Endothelial cell of umbilical vein (primary cell): ENCODE data around the gene TAAR8. TPM values are rescaled to one million over a fixed set of nuclear protein-coding genes. Genes with fewer than 3 reads are reported as not detected.

ENCODE experiments used
- BruUV-seq: library from RNA; stranded (reverse); fragments of 400-500 nt; replicated peaks from 2 replicates; lab custom pipeline; 2021; lab: Mats Ljungman, UMichigan
- CTCF ChIA-PET: fragments of 300-600, 350-600 bp; sonication (Branson Sonifier 250); formaldehyde crosslinking; loops from one replicate; lab custom pipeline; 2021; ENCODE audit warnings: antibody characterized with exemption, inconsistent platforms; lab: Charles Lee
- POLR2A ChIA-PET: fragments of 300-600, 350-600 bp; sonication (Branson Sonifier 250); formaldehyde crosslinking; loops from one replicate; lab custom pipeline; 2021; ENCODE audit warnings: antibody characterized with exemption, inconsistent platforms; lab: Charles Lee
- DNase-seq: peaks from one replicate; pipeline ENCODE4 v3.0.0-alpha.2; 2011; ENCODE audit warnings: low read depth, low spot score
- FAIRE-seq: peaks from 2 replicates; lab custom pipeline; 2011; peaks lifted over from hg19 to GRCh38; lab: Jason Lieb, UNC
- H2AFZ ChIP-seq: 2 replicates; pipeline ENCODE4 v1.6.0; 2012; ENCODE audit warnings: low read depth, low read length, control low read depth, inconsistent platforms
- H3K27ac ChIP-seq: 2 replicates; pipeline ENCODE4 v1.5.1; 2011; ENCODE audit warnings: low read depth, mild to moderate bottlenecking, control low read depth, low read length, moderate library complexity; ENCODE audit not compliant: insufficient read depth
- H3K27me3 ChIP-seq, 2 experiments: 2 replicates each; pipeline versions ENCODE4 v1.6.0 to v1.6.1; 2011; ENCODE audit warnings: low read length in 2 of 2, mixed read lengths in 1 of 2; ENCODE audit not compliant: control insufficient read depth in 2 of 2, insufficient read depth in 2 of 2
- H3K36me3 ChIP-seq, 2 experiments: 2 replicates in 1 of 2; 3 replicates in 1 of 2; pipeline ENCODE4 v1.5.1; 2011; ENCODE audit warnings: low read length in 2 of 2, mild to moderate bottlenecking in 1 of 2, moderate library complexity in 1 of 2; ENCODE audit not compliant: control insufficient read depth in 2 of 2, insufficient read depth in 2 of 2; ENCODE audit errors: extremely low read depth in 1 of 2
- H3K4me1 ChIP-seq: 3 replicates; pipeline ENCODE4 v1.5.1; 2011; ENCODE audit warnings: mild to moderate bottlenecking, low read length; ENCODE audit not compliant: control insufficient read depth, insufficient read depth; ENCODE audit errors: extremely low read depth
- H3K4me2 ChIP-seq: 2 replicates; pipeline ENCODE4 v1.6.1; 2011; ENCODE audit warnings: low read length, control low read depth, mixed read lengths; ENCODE audit not compliant: insufficient read depth
- H3K4me3 ChIP-seq, 3 experiments: fragments of 200-600 bp in 1 of 3; sonication (generic), shearing (Covaris generic) in 1 of 3; replicated peaks in 1 of 3; 2 replicates each; pipeline ENCODE4 v1.5.1; 2011 to 2016; ENCODE audit warnings: control low read depth in 3 of 3, low read length in 3 of 3, mild to moderate bottlenecking in 2 of 3, inconsistent platforms in 1 of 3, low read depth in 1 of 3, moderate library complexity in 1 of 3; ENCODE audit not compliant: insufficient read depth in 1 of 3
- H3K79me2 ChIP-seq: 2 replicates; pipeline ENCODE4 v1.6.0; 2012; ENCODE audit warnings: low read length, inconsistent platforms; ENCODE audit not compliant: control insufficient read depth, insufficient read depth
- H3K9ac ChIP-seq: replicated peaks from 2 replicates; pipeline ENCODE3; 2011; ENCODE audit warnings: low read length, control low read depth; ENCODE audit not compliant: insufficient read depth; ENCODE audit errors: extremely low read depth
- H3K9me1 ChIP-seq: replicated peaks from 3 replicates; pipeline ENCODE4 v1.6.0; 2011; ENCODE audit warnings: mild to moderate bottlenecking, low read length; ENCODE audit not compliant: control insufficient read depth, insufficient read depth; ENCODE audit errors: extremely low read depth
- H3K9me3 ChIP-seq: replicated peaks from 2 replicates; pipeline ENCODE4 v1.5.1; 2012; ENCODE audit warnings: low read length, inconsistent platforms; ENCODE audit not compliant: control insufficient read depth, insufficient read depth
- H4K20me1 ChIP-seq: replicated peaks from 2 replicates; pipeline ENCODE3; 2011; ENCODE audit warnings: mild to moderate bottlenecking, low read length; ENCODE audit not compliant: control insufficient read depth, insufficient read depth; ENCODE audit errors: extremely low read depth
- CTCF ChIP-seq, 2 donors: IDR thresholded peaks; 1 replicate in 1 of 2; 2 replicates in 1 of 2; pipeline ENCODE4 v1.5.1; 2011; ENCODE audit warnings: low read length in 2 of 2, mild to moderate bottlenecking in 2 of 2, moderate library complexity in 2 of 2, control low read depth in 1 of 2, inconsistent platforms in 1 of 2, low read depth in 1 of 2; ENCODE audit not compliant: insufficient read depth in 1 of 2; ENCODE audit errors: extremely low read depth in 1 of 2
- EZH2 ChIP-seq: IDR thresholded peaks from 2 replicates; pipeline ENCODE4 v1.6.1; 2012; ENCODE audit warnings: borderline replicate concordance, low read depth, mild to moderate bottlenecking, moderate library complexity, low read length, inconsistent platforms; ENCODE audit not compliant: severe bottlenecking
- FOS ChIP-seq: IDR thresholded peaks from 2 replicates; pipeline ENCODE4 v1.6.1; 2011; ENCODE audit warnings: mild to moderate bottlenecking, low read length, moderate library complexity, borderline replicate concordance; ENCODE audit not compliant: insufficient read depth
- GATA2 ChIP-seq: IDR thresholded peaks from 2 replicates; pipeline ENCODE4 v1.7.0; 2011; ENCODE audit warnings: low read depth, mild to moderate bottlenecking, moderate library complexity, mixed read lengths, low read length; ENCODE audit not compliant: insufficient read length, insufficient read depth
- JUN ChIP-seq: IDR thresholded peaks from 2 replicates; pipeline ENCODE4 v1.6.1; 2011; ENCODE audit warnings: borderline replicate concordance, low read depth; ENCODE audit not compliant: insufficient read length, insufficient read depth
- MYC ChIP-seq: IDR thresholded peaks from one replicate; pipeline ENCODE4 v1.6.1; 2011; ENCODE audit warnings: mild to moderate bottlenecking, low read depth, low read length
- POLR2A ChIP-seq: IDR thresholded peaks from 2 replicates; pipeline ENCODE4 v1.6.1; 2012; ENCODE audit warnings: low read depth, mild to moderate bottlenecking, control low read depth, low read length
- POLR2AphosphoS5 ChIP-seq: IDR thresholded peaks from 2 replicates; pipeline ENCODE4 v1.6.1; 2012; ENCODE audit warnings: low read depth, mild to moderate bottlenecking, control low read depth, low read length, moderate library complexity; ENCODE audit not compliant: insufficient read depth
- dilution Hi-C: fragments of 300-500 bp; cut with MboI; formaldehyde crosslinking; loops from one replicate; pipeline ENCODE4 v1.15.0; 2019; ENCODE audit warnings: low sequenced_read_pairs; ENCODE audit not compliant: extremely low pct_ligation_motif_present
- intact Hi-C: fragments of 100-400 bp; cut with micrococcal nuclease; formaldehyde crosslinking; loops from one replicate; pipeline ENCODE4 v1.10.0; 2022
- polyA plus RNA-seq, 4 experiments: library from polyadenylated mRNA; depleted of rRNA in 3 of 4; stranded (reverse) in 3 of 4; unstranded in 1 of 4; fragments of >200 nt; gene quantifications; 2 replicates each; pipeline versions ENCODE4 v1.2.1 to v1.2.3, GENCODE V29; 2011 to 2012; ENCODE audit warnings: missing spikeins in 1 of 4
- total RNA-seq: library from RNA; stranded (reverse); gene quantifications from 2 replicates; pipeline ENCODE4 v1.2.3, GENCODE V29; 2021
- TF ChIP-seq, protein P1 (sequence below): IDR thresholded peaks from 2 replicates; pipeline ENCODE4 v1.6.1; 2011; ENCODE audit not compliant: insufficient read depth, insufficient read length

TAAR8 gene
- total and polyA plus RNA-seq, 2 donors (not counting 3 experiments of a cell fraction or from before 2014, with no cell fraction given) = not detected

DNA sequence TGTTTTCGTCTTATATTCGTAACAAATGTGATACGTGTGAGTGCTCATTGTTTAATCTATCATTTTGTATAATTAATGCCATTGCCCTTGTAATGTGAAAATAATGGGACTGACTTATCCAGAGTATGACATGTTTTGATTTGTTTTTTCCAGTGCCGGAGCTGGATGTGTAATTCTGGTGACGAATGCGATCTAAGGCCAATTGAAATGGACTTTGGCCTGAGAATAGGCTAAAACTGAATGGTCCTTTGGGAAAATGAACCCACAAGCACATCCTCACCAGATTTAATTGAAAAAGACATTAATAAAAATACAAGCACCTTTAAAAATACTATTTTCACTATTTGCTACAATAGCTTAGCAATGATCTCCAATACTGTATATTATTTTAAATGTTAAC lies 43.7 kb downstream of the TAAR8 start:
- Histone ChIP-seq H3K9me3 (no peaks in the 10 kb centered on the region), H3K27me3 (peaks cover 2% of the 10 kb centered on the region in 2 experiments), H3K4me3 (no peak overlapping the region), H3K79me2 (no peaks in the 10 kb centered on the region), H4K20me1 (no peaks in the 10 kb centered on the region), H2AFZ (no peak overlapping the region), H3K4me2 (no peak overlapping the region), H3K4me1 (no peaks in the 10 kb centered on the region), H3K36me3 (no peaks in the 10 kb centered on the region), H3K27ac (no peak overlapping the region), H3K9ac (no peak overlapping the region), H3K9me1 (no peaks in the 10 kb centered on the region)
- POLR2A ChIA-PET = no interaction called here
- dilution Hi-C loops (no loop called here), intact Hi-C loops (no loop called here)
- TF ChIP-seq EZH2 (no peak), MYC (no peak), POLR2A (no peak), POLR2AphosphoS5 (no peak), JUN (no peak), GATA2 (no peak), CTCF (IDR thresholded peaks at IDR 0.05; ENCODE audit: extremely low read depth in 1 of 2, insufficient read depth in 1 of 2, low read depth in 1 of 2, low read length in 2 of 2) (no peak), FOS (no peak)
- TF ChIP-seq, protein P1, sequence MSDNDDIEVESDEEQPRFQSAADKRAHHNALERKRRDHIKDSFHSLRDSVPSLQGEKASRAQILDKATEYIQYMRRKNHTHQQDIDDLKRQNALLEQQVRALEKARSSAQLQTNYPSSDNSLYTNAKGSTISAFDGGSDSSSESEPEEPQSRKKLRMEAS = no peak
- CTCF ChIA-PET = interaction anchor here (1.0 to 1.4 kb wide), 2 partner anchors 66 to 120 kb away, joined by 3 read pairs; no protein-coding TSS in a partner anchor
- no TSS peak for BruUV-seq
- DNase-seq (no peak), FAIRE-seq (no peak)
